ENCODE data around the gene CEP55. TPM values are rescaled to one million over a fixed set of nuclear protein-coding genes. Genes with fewer than 3 reads are reported as not detected.

CEP55 gene
- total RNA-seq, 4 donors from 2014 or later = 1.4 to 4.3 (median 2.8) TPM

- H3K4me3 ChIP-seq = no peak overlapping the region
- no peaks in the 10 kb centered on the region for H3K9me3 ChIP-seq
- no peaks in the 10 kb centered on the region for H3K27me3 ChIP-seq
- no peak for DNase-seq (ENCODE audit: low spot score in 2 of 2)
- H3K36me3 ChIP-seq = no peaks in the 10 kb centered on the region
- no peaks in the 10 kb centered on the region for H3K4me1 ChIP-seq
- H3K27ac ChIP-seq = no peak overlapping the region
- WGBS = 70% methylated on average over 5 of the region's 5 CpGs
- TF ChIP-seq EP300 (IDR thresholded peaks at IDR 0.05) = no peak
- TF ChIP-seq CTCF (IDR thresholded peaks at IDR 0.05) = no peak
- no peak for TF ChIP-seq POLR2AphosphoS5 (IDR thresholded peaks at IDR 0.05)
- no peak for TF ChIP-seq POLR2A (IDR thresholded peaks at IDR 0.05)
Observed at GRCh38 chr10:93548376-93549071, 52.1 kb downstream of the CEP55 start.

- no peaks in the 10 kb centered on the region for H3K27me3 ChIP-seq
- TF ChIP-seq POLR2AphosphoS5 (IDR thresholded peaks at IDR 0.05) (no peak), EP300 (IDR thresholded peaks at IDR 0.05) (no peak), POLR2A (IDR thresholded peaks at IDR 0.05) (no peak), CTCF (IDR thresholded peaks at IDR 0.05) (no peak)
- DNase-seq (ENCODE audit: low spot score in 2 of 2) = no peak
- H3K4me3 ChIP-seq = no peak overlapping the region
- H3K9me3 ChIP-seq = no peaks in the 10 kb centered on the region
- no peaks in the 10 kb centered on the region for H3K36me3 ChIP-seq
- H3K27ac ChIP-seq = no peak overlapping the region
- WGBS = 89% methylated on average over 4 of the region's 4 CpGs
- H3K4me1 ChIP-seq = no peaks in the 10 kb centered on the region
Observed at GRCh38 chr10:93550606-93551005, 54.2 kb downstream of the CEP55 start.

GRCh38 chr10:93552780-93553179 is 56.4 kb downstream of the CEP55 start:
- H3K27me3 ChIP-seq = no peaks in the 10 kb centered on the region
- whole genome bisulfite sequencing = 90% methylated on average over 3 of the region's 3 CpGs
- H3K9me3 ChIP-seq = no peaks in the 10 kb centered on the region
- no peak overlapping the region for H3K27ac ChIP-seq
- TF ChIP-seq POLR2AphosphoS5 (IDR thresholded peaks at IDR 0.05) (no peak), POLR2A (IDR thresholded peaks at IDR 0.05) (no peak), CTCF (IDR thresholded peaks at IDR 0.05) (no peak)
- H3K4me1 ChIP-seq = no peaks in the 10 kb centered on the region
- no peaks in the 10 kb centered on the region for H3K36me3 ChIP-seq
- H3K4me3 ChIP-seq = no peak overlapping the region
- DNase-seq (ENCODE audit: low spot score in 2 of 2) = no peak

GRCh38 chr10:93553482-93554315 is 57.3 kb downstream of the CEP55 start:
- no peaks in the 10 kb centered on the region for H3K36me3 ChIP-seq
- TF ChIP-seq POLR2A (IDR thresholded peaks at IDR 0.05) = no peak
- no peak for TF ChIP-seq CTCF (IDR thresholded peaks at IDR 0.05)
- TF ChIP-seq POLR2AphosphoS5 (IDR thresholded peaks at IDR 0.05) = no peak
- no peak for TF ChIP-seq EP300 (IDR thresholded peaks at IDR 0.05)
- WGBS = 84% methylated on average over 8 of the region's 8 CpGs
- no peak for DNase-seq (ENCODE audit: low spot score in 2 of 2)
- no peaks in the 10 kb centered on the region for H3K9me3 ChIP-seq
- H3K4me1 ChIP-seq = no peaks in the 10 kb centered on the region
- H3K4me3 ChIP-seq = no peak overlapping the region
- no peaks in the 10 kb centered on the region for H3K27me3 ChIP-seq
- H3K27ac ChIP-seq = no peak overlapping the region

- H3K36me3 ChIP-seq = no peaks in the 10 kb centered on the region
- WGBS = 100% methylated on average over 1 of the region's 1 CpG
- DNase-seq (ENCODE audit: low spot score in 2 of 2) = no peak
- H3K4me3 ChIP-seq = no peak overlapping the region
- H3K4me1 ChIP-seq = no peaks in the 10 kb centered on the region
- TF ChIP-seq POLR2AphosphoS5 (IDR thresholded peaks at IDR 0.05) (no peak), CTCF (IDR thresholded peaks at IDR 0.05) (no peak), POLR2A (IDR thresholded peaks at IDR 0.05) (no peak), EP300 (IDR thresholded peaks at IDR 0.05) (no peak)
- H3K27ac ChIP-seq = no peak overlapping the region
- no peaks in the 10 kb centered on the region for H3K9me3 ChIP-seq
- no peaks in the 10 kb centered on the region for H3K27me3 ChIP-seq
Observed at GRCh38 chr10:93554316-93554663, 57.9 kb downstream of the CEP55 start.

All from suprapubic skin (tissue), 4 donors.